K562 (cell line): Measurements from ENCODE around the gene AP1M1. TPM values are rescaled to one million over a fixed set of nuclear protein-coding genes. Genes with fewer than 3 reads are reported as not detected.

Experiments
- ATAC-seq: fragments of 200-7000 bp; cut with Tn5 transposase; 3 replicates; pipeline ENCODE4 v1.9.1; 2020; ENCODE audit warnings: moderate library complexity
- Bru-seq: library from RNA; stranded (reverse); fragments of 400-500 nt; gene quantifications from one replicate; lab custom pipeline; 2021; lab: Mats Ljungman, UMichigan
- BruChase-seq, 2 experiments: library from RNA; stranded (reverse); fragments of 400-500 nt; gene quantifications; one replicate each; lab custom pipeline; 2021; lab: Mats Ljungman, UMichigan
- BruUV-seq: library from RNA; stranded (reverse); fragments of 400-500 nt; replicated peaks from 2 replicates; lab custom pipeline; 2021; lab: Mats Ljungman, UMichigan
- CTCF ChIA-PET: fragments of 300-600 bp; formaldehyde crosslinking; extraction: SDS; loops from one replicate; lab custom pipeline; 2021; ENCODE audit warnings: low intra/inter-chr PET ratio; lab: Yijun Ruan, JAX
- POLR2A ChIA-PET: fragments of 300-600, 350-650 bp; sonication (Branson Sonifier 250); formaldehyde crosslinking; extraction: SDS; loops from one replicate; lab custom pipeline; 2021; ENCODE audit warnings: antibody characterized with exemption, inconsistent platforms; lab: Yijun Ruan, JAX
- DNase-seq, 4 experiments: peaks; one replicate each; pipeline versions ENCODE4 v3.0.0 to v3.0.0-alpha.2; 2011 to 2018; ENCODE audit warnings: low spot score in 3 of 4, mixed read lengths in 3 of 4; ENCODE audit errors: extremely low read depth in 1 of 4
- FAIRE-seq: peaks from 2 replicates; lab custom pipeline; 2011; peaks lifted over from hg19 to GRCh38; lab: Jason Lieb, UNC
- H2AFZ ChIP-seq: 2 replicates; pipeline ENCODE4 v1.6.0; 2011; ENCODE audit warnings: low read depth, low read length, control low read depth, inconsistent platforms
- H3K27ac ChIP-seq: fragments of 200-600 bp; 3 replicates; pipeline ENCODE4 v1.8.0; 2011; ENCODE audit warnings: low read depth, mild to moderate bottlenecking, control low read depth, inconsistent platforms, low read length, moderate library complexity, mixed read lengths; ENCODE audit errors: extremely low read depth
- H3K27me3 ChIP-seq, 2 experiments: fragments of 300-600 bp in 1 of 2; 2 replicates in 1 of 2; 3 replicates in 1 of 2; pipeline versions ENCODE4 v1.6.0 to v1.8.0; 2011; ENCODE audit warnings: inconsistent platforms in 2 of 2, low read length in 2 of 2, mild to moderate bottlenecking in 1 of 2, mixed read lengths in 1 of 2, moderate library complexity in 1 of 2; ENCODE audit not compliant: control insufficient read depth in 2 of 2, insufficient read depth in 2 of 2
- H3K36me3 ChIP-seq: fragments of 300-600 bp; 3 replicates; pipeline ENCODE4 v1.8.0; 2011; ENCODE audit warnings: mild to moderate bottlenecking, low read length, inconsistent platforms; ENCODE audit not compliant: control insufficient read depth, insufficient read depth
- H3K4me1 ChIP-seq, 2 experiments: fragments of 200-600 bp in 1 of 2; replicated peaks in 1 of 2; 2 replicates in 1 of 2; 3 replicates in 1 of 2; pipeline versions ENCODE4 v1.5.1 to v1.8.0; 2011; ENCODE audit warnings: inconsistent platforms in 2 of 2, low read length in 2 of 2, mild to moderate bottlenecking in 1 of 2, mixed read lengths in 1 of 2, moderate library complexity in 1 of 2; ENCODE audit not compliant: control insufficient read depth in 2 of 2, insufficient read depth in 2 of 2
- H3K4me2 ChIP-seq: 2 replicates; pipeline ENCODE4 v1.6.1; 2011; ENCODE audit warnings: low read length, control low read depth, inconsistent platforms, mixed read lengths; ENCODE audit not compliant: insufficient read depth
- H3K4me3 ChIP-seq: fragments of 200-600 bp; sonication (generic), shearing (Covaris generic); 2 replicates; pipeline ENCODE4 v1.5.1; 2016; ENCODE audit warnings: control low read depth, inconsistent platforms
- H3K79me2 ChIP-seq: fragments of 200-600 bp; 3 replicates; pipeline ENCODE4 v1.8.0; 2011; ENCODE audit warnings: low read length, inconsistent platforms; ENCODE audit not compliant: control insufficient read depth, insufficient read depth
- H3K9ac ChIP-seq, 2 experiments: 2 replicates each; pipeline versions ENCODE4 v1.6.0 to v1.6.1; 2011; ENCODE audit warnings: low read depth in 2 of 2, low read length in 2 of 2, control low read depth in 1 of 2, inconsistent platforms in 1 of 2, mild to moderate bottlenecking in 1 of 2, mixed read lengths in 1 of 2; ENCODE audit not compliant: insufficient read depth in 1 of 2
- H3K9me1 ChIP-seq: one replicate; pipeline ENCODE4 v1.6.0; 2011; ENCODE audit warnings: inconsistent platforms, mild to moderate bottlenecking, low read length, moderate library complexity; ENCODE audit not compliant: control insufficient read depth, insufficient read depth
- H3K9me3 ChIP-seq: replicated peaks from 2 replicates; pipeline ENCODE4 v1.5.1; 2011; ENCODE audit warnings: low read depth, low read length, inconsistent platforms; ENCODE audit not compliant: control insufficient read depth, insufficient read depth
- H4K20me1 ChIP-seq: replicated peaks from 2 replicates; pipeline ENCODE4 v1.6.1; 2011; ENCODE audit warnings: low read length, inconsistent platforms, mixed read lengths; ENCODE audit not compliant: control insufficient read depth, insufficient read depth
- ARNT ChIP-seq, 2 experiments: fragments of 450-650 bp; IDR thresholded peaks; 2 replicates each; pipeline ENCODE4 v1.6.1; 2016; ENCODE audit warnings: mild to moderate bottlenecking in 1 of 2
- CSDE1 ChIP-seq, 2 experiments: fragments of 450-650 bp; IDR thresholded peaks; 2 replicates each; pipeline ENCODE4 v1.6.1; 2016; ENCODE audit warnings: mild to moderate bottlenecking in 1 of 2
- ELF4 ChIP-seq: fragments of 450-650 bp; formaldehyde crosslinking; IDR thresholded peaks from 2 replicates; pipeline ENCODE4 v1.4.0; 2022; ENCODE audit warnings: missing genetic modification characterization
- FIP1L1 ChIP-seq: fragments of 200-400 bp; formaldehyde crosslinking; IDR thresholded peaks from 2 replicates; pipeline ENCODE4 v1.6.1; 2018; ENCODE audit warnings: mild to moderate bottlenecking, low read depth, low read length; ENCODE audit not compliant: poor library complexity, severe bottlenecking
- HDAC3 ChIP-seq: fragments of 450-650 bp; IDR thresholded peaks from 2 replicates; pipeline ENCODE4 v1.6.1; 2018; ENCODE audit warnings: borderline replicate concordance, mild to moderate bottlenecking, moderate library complexity; ENCODE audit not compliant: partially characterized antibody
- KDM5B ChIP-seq: fragments of 200-600 bp; sonication (generic); IDR thresholded peaks from 2 replicates; pipeline ENCODE4 v1.6.1; 2012; ENCODE audit warnings: low read depth, mild to moderate bottlenecking, moderate library complexity, low read length, control low read depth, inconsistent platforms; ENCODE audit not compliant: insufficient replicate concordance
- L3MBTL2 ChIP-seq: fragments of 450-650 bp; IDR thresholded peaks from 2 replicates; pipeline ENCODE4 v1.6.1; 2016; ENCODE audit warnings: mild to moderate bottlenecking, moderate library complexity
- NBN ChIP-seq: fragments of 450-650 bp; IDR thresholded peaks from 2 replicates; pipeline ENCODE4 v1.6.1; 2016; ENCODE audit warnings: low read depth, mild to moderate bottlenecking
- NRF1 ChIP-seq, 2 experiments: fragments of 450-650 bp; IDR thresholded peaks in 1 of 2; conservative IDR thresholded peaks in 1 of 2; 2 replicates each; pipeline ENCODE4 v1.6.1; 2014; ENCODE audit warnings: mild to moderate bottlenecking in 2 of 2
- PCBP1 ChIP-seq: fragments of 200-400 bp; formaldehyde crosslinking; IDR thresholded peaks from 2 replicates; pipeline ENCODE4 v1.6.1; 2018; ENCODE audit warnings: mild to moderate bottlenecking, low read depth, low read length; ENCODE audit not compliant: poor library complexity, severe bottlenecking
- SAFB2 ChIP-seq: fragments of 200-400 bp; formaldehyde crosslinking; IDR thresholded peaks from 2 replicates; pipeline ENCODE4 v1.6.1; 2018; ENCODE audit warnings: borderline replicate concordance, low read length, low read depth, moderate library complexity; ENCODE audit not compliant: severe bottlenecking
- SIX5 ChIP-seq, 2 experiments: IDR thresholded peaks; 2 replicates each; pipeline ENCODE4 v1.6.1; 2011; ENCODE audit warnings: low read length in 2 of 2, borderline replicate concordance in 1 of 2, low read depth in 1 of 2, mild to moderate bottlenecking in 1 of 2, moderate library complexity in 1 of 2; ENCODE audit not compliant: insufficient read depth in 1 of 2
- VEZF1 ChIP-seq: fragments of 200-800 bp; sonication (Bioruptor generic); IDR thresholded peaks from 2 replicates; pipeline ENCODE4 v1.6.1; 2017; ENCODE audit warnings: missing genetic modification characterization, missing compliant biosample characterization
- ZEB2 ChIP-seq: fragments of 450-650 bp; IDR thresholded peaks from 2 replicates; pipeline ENCODE4 v1.6.1; 2016
- whole genome bisulfite sequencing: fragments of 100-300 bp; shearing (Covaris generic); methylation state at CpG from one replicate; pipeline ENCODE4 v1.1.6; 2016; ENCODE audit warnings: low coverage, mixed read lengths; ENCODE audit not compliant: insufficient coverage; ENCODE audit errors: missing lambda C conversion rate; 5-methylcytosine and 5-hydroxymethylcytosine counted together
- in situ Hi-C: fragments of 300-500 bp; cut with MboI; formaldehyde crosslinking; loops from 4 replicates; pipeline ENCODE4 v1.15.0; 2018; ENCODE audit warnings: inconsistent platforms, mixed read lengths
- intact Hi-C: fragments of 100-400 bp; cut with micrococcal nuclease; formaldehyde crosslinking; loops from 2 replicates; pipeline ENCODE4 v1.14.2; 2022
- long read RNA-seq, 3 experiments: library from polyadenylated mRNA in 2 of 3; library from RNA in 1 of 3; unstranded in 2 of 3; stranded (forward) in 1 of 3; transcript quantifications; one replicate each; pipeline ENCODE4 v2.0.0, GENCODE V29; 2019 to 2022
- polyA minus RNA-seq, 3 experiments: library from RNA; depleted of rRNA, polyadenylated mRNA; stranded (reverse); fragments of >200 nt; gene quantifications; 2 replicates each; pipeline ENCODE4 v1.2.3, GENCODE V29; 2011
- polyA plus RNA-seq, 8 experiments: library from polyadenylated mRNA; depleted of rRNA in 4 of 8; stranded (reverse) in 5 of 8; unstranded in 3 of 8; fragments of >200 nt; fragmentation: Nextera tagmentation in 2 of 8; fragmentation: Illumina TruSeq in 1 of 8; extraction: Ambion mirVana in 2 of 8; extraction: Trizol in 1 of 8; gene quantifications; 2 replicates each; pipeline versions ENCODE4 v1.2.1 to v1.2.3, GENCODE V29; 2011 to 2014; ENCODE audit warnings: inconsistent platforms in 1 of 8, missing spikeins in 1 of 8
- total RNA-seq, 7 experiments: library from RNA; depleted of rRNA in 6 of 7; stranded (reverse); fragments of >200 nt in 6 of 7; fragmentation: Illumina TruSeq in 2 of 7; extraction: Trizol in 2 of 7; gene quantifications; 2 replicates each; pipeline versions ENCODE4 v1.2.1 to v1.2.3, GENCODE V29; 2011 to 2021; ENCODE audit warnings: low replicate concordance in 1 of 7

Gene AP1M1
- 43.5 and 103 TPM in 2 replicates for total RNA-seq (2011; cell fraction: chromatin; rRNA removed; ENCODE audit: low replicate concordance)
- 56.9 and 61.7 TPM in 2 replicates for total RNA-seq (2011; cell fraction: nucleolus; rRNA removed)
- total RNA-seq (2011; cell fraction: nucleoplasm; rRNA removed), result 39.8 and 44.1 TPM in 2 replicates
- total RNA-seq (2014; rRNA removed) (48.0 and 53.8 TPM in 2 replicates), total RNA-seq (2014; rRNA removed; fragmentation: Illumina TruSeq; extraction: Trizol) (12.9 and 17.1 TPM in 2 replicates), total RNA-seq (2015; rRNA removed; fragmentation: Illumina TruSeq; extraction: Trizol) (28.1 and 28.6 TPM in 2 replicates), total RNA-seq (2021) (53.6 and 56.2 TPM in 2 replicates), polyA plus RNA-seq (2011; rRNA removed) (29.1 and 42.9 TPM in 2 replicates), polyA plus RNA-seq (2014; fragmentation: Illumina TruSeq; extraction: Trizol) (35.4 and 44.5 TPM in 2 replicates), polyA plus RNA-seq (2014; fragmentation: Nextera tagmentation; extraction: Ambion mirVana) (1 to 10 TPM in 1 of 2 experiments, under 1 TPM in 1; 0.87 to 3.0 TPM), polyA plus RNA-seq (2014; rRNA removed) (34.8 and 39.4 TPM in 2 replicates), polyA minus RNA-seq (2011; rRNA and poly(A)+ RNA removed) (17.9 and 23.9 TPM in 2 replicates), Bru-seq, nascent RNA (percentile 57 among the genes with signal in this experiment), BruChase-seq, experiment 1, labeled RNA remaining after a 2-hour chase (percentile 62 among the genes with signal in this experiment), BruChase-seq, experiment 2, labeled RNA remaining after a 6-hour chase (percentile 66 among the genes with signal in this experiment)
- polyA plus RNA-seq (2011; cell fraction: cytosol; rRNA removed), result 39.5 and 53.3 TPM in 2 replicates
- polyA plus RNA-seq (2011; cell fraction: nucleus; rRNA removed), result 75.6 and 83.2 TPM in 2 replicates
- 66.8 and 85.3 TPM in 2 replicates for polyA plus RNA-seq (2012)
- 41.5 and 47.6 TPM in 2 replicates for polyA minus RNA-seq (2011; cell fraction: cytosol; rRNA and poly(A)+ RNA removed)
- 21.9 and 34.4 TPM in 2 replicates for polyA minus RNA-seq (2011; cell fraction: nucleus; rRNA and poly(A)+ RNA removed)
- long read RNA-seq, experiment 1, full-length matches to known transcripts, result 186 of 232 reads
- long read RNA-seq, experiment 1, partial matches to known transcripts, result 25 of 232 reads
- long read RNA-seq, experiment 1, other reads (novel, unspliced or antisense), result 21 of 232 reads
- long read RNA-seq, experiment 2, full-length matches to known transcripts, result 52 of 65 reads
- long read RNA-seq, experiment 2, partial matches to known transcripts, result 9 of 65 reads
- long read RNA-seq, experiment 2, other reads (novel, unspliced or antisense), result 4 of 65 reads
- long read RNA-seq, experiment 3, full-length matches to known transcripts, result 54 of 63 reads
- long read RNA-seq, experiment 3, partial matches to known transcripts, result 7 of 63 reads
- long read RNA-seq, experiment 3, other reads (novel, unspliced or antisense), result 2 of 63 reads

- under 1% methylated on average over 57 of the region's 65 CpGs for WGBS
- Histone ChIP-seq H3K9ac (peak within 1 kb of the TSS; percentile 64 to 95), H2AFZ (peak within 1 kb of the TSS; percentile 82), H4K20me1 (peaks cover 4% of the 10 kb centered on the region; the same call in 1 of the 2 replicates), H3K4me1 (peaks cover 18 to 25% of the 10 kb centered on the region in 2 experiments; a peak in 4 of 5 replicates), H3K4me3 (peak within 1 kb of the TSS; percentile 78), H3K4me2 (peak within 1 kb of the TSS; percentile 86), H3K36me3 (peaks cover 11% of the 10 kb centered on the region; the same call in 2 of the 3 replicates), H3K9me3 (no peaks in the 10 kb centered on the region), H3K27me3 (no peaks in the 10 kb centered on the region), H3K27ac (peak within 1 kb of the TSS; percentile 58), H3K79me2 (peaks cover 15% of the 10 kb centered on the region), H3K9me1 (peaks cover 2% of the 10 kb centered on the region)
- peak; percentile 88 for FAIRE-seq
- intact Hi-C loops, result no loop called here
- BruUV-seq, result no TSS peak
- POLR2A ChIA-PET, result interaction anchor here (0.6 to 1.8 kb wide), 6 partner anchors 9 to 767 kb away, joined by 3 to 15 read pairs (median 3); partner anchors contain the start of gene FAM32A
- DNase-seq, result peak; percentile 96 to 98 (median 97)
- CTCF ChIA-PET, result no interaction called here
- ATAC-seq, result peak; percentile 94
- in situ Hi-C loops, result no loop called here
- TF ChIP-seq KDM5B, result peak; percentile 80
- TF ChIP-seq CSDE1 (IDR thresholded peaks at IDR 0.05), result peak in 1 of 2 experiments; percentile 85; a peak in 2 of 4 replicates
- peak; percentile 85 for TF ChIP-seq VEZF1 (CRISPR knock-in tag)
- TF ChIP-seq NRF1 (conservative IDR thresholded peaks at IDR 0.05 in 1 of 2, IDR thresholded peaks at IDR 0.05 in 1 of 2), result peak; percentile 98
- TF ChIP-seq L3MBTL2, result peak; percentile 78
- peak; percentile 61 for TF ChIP-seq PCBP1
- TF ChIP-seq HDAC3, result no peak
- TF ChIP-seq NBN, result peak; percentile 3; the same call in 1 of the 2 replicates
- TF ChIP-seq SIX5 (IDR thresholded peaks at IDR 0.05; ENCODE audit: borderline replicate concordance in 1 of 2, insufficient read depth in 1 of 2, low read depth in 1 of 2, low read length in 2 of 2), result no peak
- no peak for TF ChIP-seq SAFB2
- TF ChIP-seq FIP1L1, result peak; percentile 49
- TF ChIP-seq ARNT (IDR thresholded peaks at IDR 0.05), result no peak
- 0 out of 2 replicates have a peak, but pooled peaks have one; percentile 13 for TF ChIP-seq ELF4
- TF ChIP-seq ZEB2, result peak; percentile 7; the same call in 1 of the 2 replicates
These were observed at the start of gene AP1M1 for GRCh38 chr19:16197622-16198369. Gene AP1M1, plus strand, starts transcription at chr19:16197911. Its CDS starts 116 bp downstream, at chr19:16198027.
